COLO668 (cell line): ENCODE data around the gene TMED7.

ENCODE experiments used
- DNase-seq: peaks from one replicate; lab custom pipeline; 2025; ENCODE audit not compliant: unreplicated experiment; lab: John Stamatoyannopoulos, UW

The TMED7 gene

GRCh38 chr5:115584501-115584900 is 41.3 kb downstream of the TMED7 start:
- no peak for DNase-seq

- DNase-seq, result no peak
Observed at GRCh38 chr5:115583474-115583873, 42.4 kb downstream of the TMED7 start.

- no peak for DNase-seq
Observed at GRCh38 chr5:115580941-115581340, 44.9 kb downstream of the TMED7 start.

GRCh38 chr5:115579747-115580173 is 46.1 kb downstream of the TMED7 start:
- no peak for DNase-seq

- no peak for DNase-seq
Observed at GRCh38 chr5:115579216-115579615, 46.6 kb downstream of the TMED7 start.

- no peak for DNase-seq
Observed at GRCh38 chr5:115578657-115579056, 47.2 kb downstream of the TMED7 start.

GRCh38 chr5:115577741-115578140 is 48.1 kb downstream of the TMED7 start:
- no peak for DNase-seq

- no peak for DNase-seq
Observed at GRCh38 chr5:115577329-115577728, 48.5 kb downstream of the TMED7 start.

- DNase-seq, result no peak
Observed at GRCh38 chr5:115575167-115576070, 50.4 kb downstream of the TMED7 start.

GRCh38 chr5:115573133-115573532 is 52.7 kb downstream of the TMED7 start:
- no peak for DNase-seq

- DNase-seq, result no peak
Observed at GRCh38 chr5:115571441-115571878, 54.4 kb downstream of the TMED7 start.

GRCh38 chr5:115568668-115569067 is 57.2 kb downstream of the TMED7 start:
- DNase-seq, result no peak

- DNase-seq, result no peak
Observed at GRCh38 chr5:115565233-115565632, 60.6 kb downstream of the TMED7 start.
